NOMO-1 treated with dmso at 0.1 percent for 144 hours (cell line): Measurements from ENCODE around the gene UNC93B1.
"Not testable (repeated sequence)": the region's sequence is repeated elsewhere in the genome, so short reads cannot be mapped to it uniquely, and the experiment has no call there.

Experiments used
- DNase-seq: peaks from one replicate; lab custom pipeline; 2025; ENCODE audit not compliant: unreplicated experiment; lab: John Stamatoyannopoulos, UW

Gene UNC93B1

GRCh38 chr11:67994387-67994786 is 9.5 kb downstream of the UNC93B1 start:
- not testable (repeated sequence) for DNase-seq

DNA sequence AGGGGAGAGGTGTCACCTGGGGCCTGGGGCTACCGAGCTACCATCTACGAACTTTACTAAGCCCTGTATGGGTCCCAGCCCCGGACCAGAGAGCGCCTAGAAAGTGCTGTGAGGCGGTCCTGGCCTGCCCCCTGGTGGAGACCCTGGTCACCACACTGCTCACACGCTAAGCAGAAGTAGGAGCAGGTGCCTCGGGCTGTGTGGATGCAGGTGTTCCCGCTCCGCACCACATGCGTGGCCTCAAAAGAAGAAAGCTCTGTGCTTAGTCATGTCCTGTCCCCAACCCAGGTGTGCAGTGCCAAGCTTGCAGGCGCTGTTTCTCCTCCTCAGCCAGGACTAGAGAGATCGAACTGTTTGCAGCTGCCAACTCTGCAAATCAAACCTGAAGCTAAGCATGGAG is 10.1 kb downstream of the UNC93B1 start:
- not testable (repeated sequence) for DNase-seq

- DNase-seq: not testable (repeated sequence)
Measured at GRCh38 chr11:67991347-67992121, 12.4 kb downstream of the UNC93B1 start.

GRCh38 chr11:67990546-67991346 is 13.2 kb downstream of the UNC93B1 start:
- not testable (repeated sequence) for DNase-seq

- not testable (repeated sequence) for DNase-seq
Measured at GRCh38 chr11:67985302-67985701, 18.6 kb downstream of the UNC93B1 start.

DNA sequence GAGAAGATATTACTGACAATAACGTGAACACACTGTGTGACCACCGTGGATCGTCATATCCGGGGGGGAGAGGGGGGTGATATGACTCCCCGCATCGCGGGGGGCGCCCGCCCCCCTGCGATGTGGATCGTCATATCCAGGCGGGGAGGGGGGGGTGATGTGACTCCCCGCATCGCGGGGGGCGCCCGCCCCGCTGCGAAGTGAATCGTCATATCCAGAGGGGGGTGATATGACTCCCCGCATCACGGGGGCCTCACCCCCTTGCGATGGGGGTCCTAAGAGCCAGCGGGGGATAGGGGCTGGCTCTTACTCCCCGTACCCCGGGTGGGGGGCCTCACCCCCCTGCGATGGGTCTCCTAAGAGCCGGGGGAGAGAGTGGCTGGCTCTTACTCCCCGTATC is 19.9 kb downstream of the UNC93B1 start:
- DNase-seq: no peak

GRCh38 chr11:67982255-67982857 is 21.5 kb downstream of the UNC93B1 start:
- DNase-seq: not testable (repeated sequence)

DNA sequence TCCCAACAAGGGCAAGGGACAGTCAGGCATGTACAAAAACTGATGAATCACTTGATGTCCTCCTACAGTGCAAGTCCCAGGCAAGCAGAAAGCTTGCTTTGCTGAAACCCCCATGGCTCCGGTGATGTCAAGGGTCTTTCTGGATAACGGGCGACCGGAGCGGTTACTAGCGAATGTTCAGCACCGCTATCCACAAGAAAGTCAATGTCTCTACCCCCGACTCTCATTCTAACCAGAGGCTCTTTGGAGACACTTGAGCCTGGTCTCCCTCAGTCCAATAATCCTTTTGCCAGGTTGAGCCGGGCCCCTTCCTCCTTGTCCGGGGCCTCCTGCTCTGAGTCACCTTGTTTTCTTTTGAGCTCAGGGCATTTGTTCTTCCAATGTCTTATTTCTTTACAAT is 22.7 kb downstream of the UNC93B1 start:
- not testable (repeated sequence) for DNase-seq

DNA sequence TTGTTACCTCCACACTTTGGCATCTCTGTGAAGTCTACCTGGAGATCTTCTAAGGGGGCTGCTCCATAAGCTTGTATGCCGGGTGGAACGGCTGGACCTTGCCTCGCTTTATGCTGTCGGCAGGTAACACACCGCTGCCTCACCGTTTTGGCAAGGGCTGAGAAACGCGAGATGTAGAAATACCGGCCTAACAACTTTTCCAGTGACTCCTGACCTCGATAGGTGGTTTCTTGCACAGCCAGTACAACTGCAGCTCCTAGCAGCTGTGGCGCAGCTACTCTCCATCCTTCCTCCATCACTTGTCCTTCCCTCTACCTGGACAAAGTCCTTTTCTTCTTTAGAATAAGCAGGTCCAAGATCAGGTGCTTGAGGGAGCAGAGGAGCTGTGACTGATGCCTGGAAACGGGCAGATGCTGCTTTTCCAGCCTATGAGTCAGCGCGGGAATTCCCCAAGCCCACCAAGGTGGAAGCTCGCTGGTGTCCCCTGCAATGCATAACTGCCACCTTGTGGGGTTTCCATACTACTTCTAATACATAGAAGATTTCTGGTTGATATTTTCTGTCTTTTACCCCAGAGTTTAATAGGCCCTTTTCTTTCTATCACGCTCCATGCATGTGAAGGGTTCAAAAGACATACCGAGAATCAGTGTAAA is 25.0 kb downstream of the UNC93B1 start:
- DNase-seq: not testable (repeated sequence)

DNA sequence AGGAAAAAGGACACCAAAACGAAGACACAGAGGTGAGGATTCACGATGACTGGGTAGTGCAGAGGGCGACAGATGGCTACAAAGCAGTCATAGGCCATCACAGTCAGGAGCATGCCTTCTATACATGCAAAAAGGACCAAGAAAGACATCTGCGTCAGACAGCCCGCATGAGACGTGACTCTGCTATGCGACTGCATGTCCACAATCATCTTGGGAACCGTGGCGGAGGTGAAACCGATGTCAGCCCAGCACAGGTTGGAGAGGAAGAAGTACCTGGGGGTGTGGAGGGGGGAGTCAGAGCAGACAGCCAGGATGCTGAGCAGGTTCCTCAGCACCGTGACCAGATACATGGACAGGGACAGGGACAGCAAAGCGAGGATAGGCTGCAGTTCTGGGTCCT is 29.2 kb downstream of the UNC93B1 start:
- not testable (repeated sequence) for DNase-seq

- not testable (repeated sequence) for DNase-seq
Measured at GRCh38 chr11:67965830-67966348, 38.0 kb downstream of the UNC93B1 start.

DNA sequence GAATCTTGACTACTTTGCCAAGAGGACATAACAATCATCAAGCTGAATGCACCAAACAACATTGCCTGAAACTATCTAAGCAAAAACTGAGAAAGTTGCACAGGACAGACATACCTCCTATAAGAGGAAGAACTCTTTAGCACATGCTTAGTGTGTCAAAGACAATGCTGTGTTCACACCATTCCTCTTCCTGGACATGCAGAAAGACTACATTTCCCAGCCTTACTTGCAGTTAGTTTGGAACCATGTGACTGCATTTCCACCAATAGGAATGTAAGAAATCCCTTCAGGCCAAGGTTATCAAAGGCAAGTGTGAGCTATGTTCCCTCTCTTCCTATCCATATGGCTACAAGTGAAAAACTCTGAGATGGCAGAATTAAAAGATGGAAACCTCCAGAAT is 39.2 kb downstream of the UNC93B1 start:
- DNase-seq: not testable (repeated sequence)

- not testable (repeated sequence) for DNase-seq
Measured at GRCh38 chr11:67963879-67964278, 40.0 kb downstream of the UNC93B1 start.

GRCh38 chr11:67963217-67963616 is 40.7 kb downstream of the UNC93B1 start:
- DNase-seq: not testable (repeated sequence)

DNA sequence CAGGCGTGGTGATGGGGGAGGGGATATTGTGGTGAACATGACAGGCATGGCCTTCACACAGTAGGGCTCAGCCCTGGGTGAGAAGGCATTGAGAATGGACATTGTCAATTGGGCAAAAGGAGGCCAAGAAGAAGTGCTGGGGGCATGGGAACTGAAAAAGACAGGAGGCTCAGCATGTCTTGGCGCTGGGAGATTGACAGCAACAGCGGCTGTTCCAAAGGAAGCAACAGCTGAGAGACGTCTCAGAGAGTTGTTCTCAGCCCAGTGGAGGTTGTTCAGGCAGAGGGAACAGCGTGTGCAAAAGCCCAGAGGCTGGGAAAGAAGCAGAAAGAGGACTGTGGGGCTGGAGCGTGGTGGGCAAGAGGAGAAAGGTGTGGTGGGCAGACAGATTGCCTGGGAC is 47.7 kb downstream of the UNC93B1 start:
- DNase-seq: not testable (repeated sequence)

GRCh38 chr11:67955461-67956007 is 48.4 kb downstream of the UNC93B1 start:
- peak; percentile 30 for DNase-seq

- not testable (repeated sequence) for DNase-seq
Measured at GRCh38 chr11:67954971-67955370, 48.9 kb downstream of the UNC93B1 start.

GRCh38 chr11:67954251-67954650 is 49.6 kb downstream of the UNC93B1 start:
- not testable (repeated sequence) for DNase-seq

GRCh38 chr11:67950705-67951104 is 53.2 kb downstream of the UNC93B1 start:
- DNase-seq: not testable (repeated sequence)

DNA sequence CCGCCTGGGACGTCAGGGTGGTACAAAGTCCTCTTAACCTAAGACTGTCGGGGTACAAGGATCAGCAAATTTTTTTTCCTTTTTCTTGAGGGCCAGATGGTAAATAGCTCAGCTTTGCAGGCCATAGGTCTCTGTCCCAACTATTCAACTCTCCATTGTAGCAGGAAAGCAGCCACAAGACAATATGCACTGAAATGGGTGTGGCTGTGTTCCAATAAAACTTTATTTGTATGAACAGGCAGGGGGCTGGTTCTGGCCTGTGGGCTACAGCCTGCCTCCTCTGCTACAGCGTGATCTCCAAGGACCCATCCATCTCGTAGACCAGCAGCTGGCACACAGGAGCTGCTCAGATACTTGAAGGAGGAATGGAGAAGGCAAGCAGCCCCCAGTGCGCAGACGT is 56.1 kb downstream of the UNC93B1 start:
- not testable (repeated sequence) for DNase-seq
